ENCODE results near the gene RESF1.
"Not testable (repeated sequence)": the region's sequence is repeated elsewhere in the genome, so short reads cannot be mapped to it uniquely, and the experiment has no call there.

Gene RESF1

GRCh38 chr12:31929027-31929526, 30.1 kb upstream of the RESF1 start:
- no peak for DNase-seq (ENCODE audit: low read depth)
- H3K4me3 ChIP-seq (ENCODE audit: low read depth, low read length): no peak overlapping the region
- no peak for TF ChIP-seq CTCF (conservative IDR thresholded peaks at IDR 0.05; ENCODE audit: low read depth, low read length)

- no peak overlapping the region for H3K4me3 ChIP-seq (ENCODE audit: low read depth, low read length)
- no peak for DNase-seq (ENCODE audit: low read depth)
- TF ChIP-seq CTCF (conservative IDR thresholded peaks at IDR 0.05; ENCODE audit: low read depth, low read length): no peak
These were observed 27.2 kb upstream of the RESF1 start for GRCh38 chr12:31931796-31932715.

- no peak for TF ChIP-seq CTCF (conservative IDR thresholded peaks at IDR 0.05; ENCODE audit: low read depth, low read length)
- DNase-seq (ENCODE audit: low read depth): no peak
These were observed 14.9 kb upstream of the RESF1 start for GRCh38 chr12:31944299-31944698.

DNA sequence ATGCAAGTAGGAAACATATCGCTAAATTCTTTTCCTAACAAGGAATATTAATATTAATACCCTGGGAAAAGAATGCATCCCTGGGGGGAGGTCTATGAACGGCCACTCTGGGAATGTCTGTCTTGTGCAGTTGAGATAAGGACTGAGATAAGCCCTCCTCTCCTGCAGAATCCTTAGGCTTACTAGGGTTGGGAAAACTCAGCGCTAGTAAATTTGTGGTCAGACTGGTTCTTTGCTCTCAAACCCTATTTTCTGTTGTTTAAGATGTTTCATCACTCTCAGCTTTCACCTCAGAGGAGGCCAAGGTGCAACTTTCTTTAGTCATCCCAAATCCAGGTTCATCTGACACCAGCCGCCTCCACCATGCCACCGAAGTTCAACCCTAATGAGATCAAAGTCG, 11.2 kb upstream of the RESF1 start:
- TF ChIP-seq CTCF (conservative IDR thresholded peaks at IDR 0.05; ENCODE audit: low read depth, low read length): no peak
- DNase-seq (ENCODE audit: low read depth): no peak
- no peak overlapping the region for H3K4me3 ChIP-seq (ENCODE audit: low read depth, low read length)

More at GRCh38 chr12:31944299-31944698, 14.9 kb upstream of the RESF1 start:
- H3K4me3 ChIP-seq (ENCODE audit: low read depth, low read length): no peak overlapping the region

DNA sequence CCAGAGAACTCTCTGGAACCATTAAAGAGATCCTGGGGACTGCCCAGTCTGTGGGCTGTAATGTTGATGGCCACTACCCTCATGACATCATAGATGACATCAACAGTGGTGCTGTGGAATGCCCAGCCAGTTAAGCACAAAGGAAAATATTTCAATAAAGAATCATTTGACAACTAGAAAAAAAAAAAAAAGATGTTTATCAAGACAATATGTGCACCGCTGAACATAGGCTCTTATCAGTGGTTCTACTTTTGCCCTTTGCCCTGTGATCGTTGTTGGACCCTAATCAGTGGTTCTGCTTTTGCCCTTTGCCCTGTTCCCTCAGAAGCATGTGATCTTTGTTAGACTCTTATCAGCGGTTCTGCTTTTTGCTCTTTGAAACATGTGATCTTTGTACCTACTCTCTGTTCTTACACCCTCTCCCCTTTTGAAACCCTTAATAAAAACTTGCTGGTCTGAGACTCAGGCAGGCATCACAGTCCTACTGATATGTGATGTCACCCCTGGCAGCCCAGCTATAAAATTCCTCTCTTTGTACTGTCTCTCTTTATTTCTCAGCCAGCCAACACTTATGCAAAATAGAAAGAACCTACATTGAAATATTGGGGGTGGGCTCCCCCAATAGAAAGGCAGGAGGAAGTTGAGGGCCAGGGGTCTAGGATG, 10.4 kb upstream of the RESF1 start:
- DNase-seq (ENCODE audit: low read depth): not testable (repeated sequence)

GRCh38 chr12:31950088-31950487, 9.1 kb upstream of the RESF1 start:
- H3K4me3 ChIP-seq (ENCODE audit: low read depth, low read length): no peak overlapping the region
- DNase-seq (ENCODE audit: low read depth): no peak
- TF ChIP-seq CTCF (conservative IDR thresholded peaks at IDR 0.05; ENCODE audit: low read depth, low read length): no peak

More for the DNA sequence above, 10.4 kb upstream of the RESF1 start:
- not testable (repeated sequence) for H3K4me3 ChIP-seq (ENCODE audit: low read depth, low read length)

DNA sequence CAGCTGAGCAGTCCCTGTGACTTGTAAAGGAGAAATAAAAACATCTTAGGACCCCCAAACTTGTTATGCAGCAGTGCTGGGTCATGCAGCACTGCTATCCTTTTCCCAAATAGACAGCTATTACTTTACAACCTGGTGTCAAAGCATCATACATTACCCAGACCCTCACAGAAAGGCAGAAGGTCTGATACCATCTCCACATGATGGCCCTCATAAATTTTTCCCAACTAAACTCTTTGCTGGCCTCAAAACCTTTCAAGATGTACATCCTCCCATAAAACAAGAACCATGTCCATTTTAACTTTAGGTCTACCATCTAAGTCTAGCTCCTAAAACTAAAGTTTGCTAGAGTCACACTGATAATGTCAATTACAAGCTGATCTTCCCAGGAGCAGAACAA, 8.7 kb upstream of the RESF1 start:
- TF ChIP-seq CTCF (conservative IDR thresholded peaks at IDR 0.05; ENCODE audit: low read depth, low read length): no peak

More for the DNA sequence above, 8.7 kb upstream of the RESF1 start:
- no peak for DNase-seq (ENCODE audit: low read depth)
- no peak overlapping the region for H3K4me3 ChIP-seq (ENCODE audit: low read depth, low read length)

Measured in choroid plexus epithelial cell (primary cell).